Inferior parietal cortex (tissue), 1 donor: Measurements from ENCODE around the gene MLLT11.
A peak's percentile ranks its signal among the peaks of the same experiment; 100 is the strongest.
"Not testable (repeated sequence)": the region's sequence is repeated elsewhere in the genome, so short reads cannot be mapped to it uniquely, and the experiment has no call there.

Experiments used
- DNase-seq: peaks from one replicate; pipeline ENCODE4 v3.0.0-alpha.2; 2016; ENCODE audit errors: extremely low spot score

MLLT11 gene

DNA sequence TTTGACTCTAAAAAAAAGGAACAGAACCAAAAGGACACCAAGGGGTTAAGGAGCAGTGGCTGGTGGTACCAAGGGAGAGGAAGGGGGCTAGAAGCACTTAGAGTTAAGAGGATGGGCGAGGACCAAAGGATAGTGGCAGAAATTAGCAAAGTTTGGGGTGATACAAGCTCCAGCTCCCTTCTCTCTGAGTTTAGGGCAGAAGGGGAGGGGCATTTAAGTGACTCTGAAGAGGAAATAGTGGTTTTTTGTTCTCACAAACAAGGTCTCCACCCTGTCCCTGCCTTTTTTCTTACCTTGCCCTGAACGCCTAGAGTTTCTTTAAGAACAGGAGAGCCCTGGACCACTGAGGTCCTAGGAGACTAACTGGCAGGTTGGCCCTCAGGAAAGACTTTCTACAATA, 4.0 kb upstream of the MLLT11 start:
- DNase-seq: no peak

GRCh38 chr1:151058692-151059091, 1.5 kb upstream of the MLLT11 start:
- DNase-seq: no peak

- DNase-seq: peak; percentile 80
These were observed 839 bp upstream of the MLLT11 start, which contains the start of gene CDC42SE1 for GRCh38 chr1:151059109-151060006. Gene CDC42SE1, minus strand, starts transcription at chr1:151059622. Its CDS starts 3,892 bp downstream, at chr1:151055730.

DNA sequence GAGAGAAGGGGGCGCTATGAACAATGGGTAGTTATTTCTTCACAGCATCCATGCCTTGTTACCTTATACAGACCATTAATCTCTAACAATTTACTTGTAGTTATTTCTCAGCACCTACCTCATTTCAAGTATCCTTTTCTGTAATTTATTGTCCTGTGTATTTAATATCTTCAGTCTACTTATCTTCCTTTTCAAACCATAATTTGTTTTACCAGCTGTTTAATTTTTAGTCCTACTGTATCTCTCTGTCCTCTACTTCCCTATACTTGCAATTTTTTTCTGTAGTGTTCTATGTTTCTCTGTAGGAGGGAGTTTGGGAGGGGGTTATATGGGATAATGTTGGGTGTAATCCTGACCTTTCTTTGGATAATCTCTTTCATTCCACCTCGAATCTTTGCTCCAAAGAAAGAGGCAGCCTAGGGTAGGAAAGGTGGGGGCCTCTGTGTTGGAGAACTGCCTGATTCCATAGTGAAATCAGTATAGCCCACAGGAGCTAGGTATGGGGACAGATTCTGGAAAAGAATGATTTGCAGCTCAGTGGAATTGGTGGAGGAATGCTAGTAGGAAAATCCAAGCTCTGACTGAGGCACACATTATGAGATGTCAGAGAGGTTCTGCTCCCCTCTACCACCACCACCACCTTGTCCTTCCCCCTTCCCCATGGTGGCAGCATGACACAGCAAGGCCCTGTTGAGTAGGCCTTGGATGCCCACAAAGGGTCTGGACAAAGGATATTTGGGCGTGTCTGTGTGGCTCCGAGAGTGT, 642 bp downstream of the MLLT11 start:
- DNase-seq: no peak

- no peak for DNase-seq
These were observed 1.5 kb downstream of the MLLT11 start for GRCh38 chr1:151061704-151062103.

GRCh38 chr1:151062741-151063371, 2.7 kb downstream of the MLLT11 start:
- DNase-seq: no peak

- DNase-seq: no peak
These were observed 5.0 kb downstream of the MLLT11 start for GRCh38 chr1:151065089-151065645.

- no peak for DNase-seq
These were observed 7.0 kb downstream of the MLLT11 start for GRCh38 chr1:151067185-151067584.

- no peak for DNase-seq
These were observed 8.9 kb downstream of the MLLT11 start for GRCh38 chr1:151069103-151069486.

DNA sequence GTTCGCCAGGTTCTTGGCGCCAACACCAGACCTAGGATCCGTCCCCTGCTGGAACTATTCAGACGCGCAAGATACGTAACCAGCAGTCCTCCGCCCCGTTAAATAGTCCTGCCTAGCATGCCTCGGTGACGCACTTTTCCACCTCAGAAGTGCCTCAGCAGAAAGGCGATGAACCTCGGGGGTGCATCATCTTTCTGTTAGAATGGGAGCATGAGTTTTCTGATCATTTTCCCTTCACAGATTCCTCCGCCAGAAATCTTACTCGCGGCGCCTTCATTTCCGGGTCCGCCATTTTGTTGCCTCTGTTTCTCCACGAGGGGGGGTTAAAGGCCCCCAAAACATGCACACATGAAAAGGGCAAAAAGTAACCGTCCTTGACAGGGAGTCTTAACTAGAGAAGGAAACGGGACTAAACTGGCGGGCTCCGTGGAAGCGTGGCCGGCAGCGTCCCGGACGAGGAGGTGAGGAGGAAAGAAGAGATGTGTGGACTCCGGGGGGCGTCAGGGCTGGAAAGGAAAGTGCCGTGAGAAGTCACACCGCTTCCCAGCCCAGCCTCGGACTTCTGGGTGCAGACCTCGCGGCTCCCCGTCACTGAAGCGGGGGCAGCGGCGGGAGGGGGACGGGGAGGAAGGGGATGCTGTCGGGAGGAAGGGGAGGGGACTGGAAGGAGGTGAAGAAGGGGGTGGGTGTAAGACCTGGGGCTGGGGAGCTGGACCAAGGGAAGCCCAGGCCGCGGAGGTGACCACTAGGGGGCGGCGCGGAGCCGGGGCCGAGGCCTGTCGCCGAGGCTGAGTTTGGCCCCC, 10.5 kb downstream of the MLLT11 start, which contains the start of gene GABPB2:
GABPB2 (plus strand) TSS at position 288 of the 803 bp plus-strand sequence. CDS start 17,429 bp downstream, outside the sequence.
- DNase-seq: peak; percentile 92

DNA sequence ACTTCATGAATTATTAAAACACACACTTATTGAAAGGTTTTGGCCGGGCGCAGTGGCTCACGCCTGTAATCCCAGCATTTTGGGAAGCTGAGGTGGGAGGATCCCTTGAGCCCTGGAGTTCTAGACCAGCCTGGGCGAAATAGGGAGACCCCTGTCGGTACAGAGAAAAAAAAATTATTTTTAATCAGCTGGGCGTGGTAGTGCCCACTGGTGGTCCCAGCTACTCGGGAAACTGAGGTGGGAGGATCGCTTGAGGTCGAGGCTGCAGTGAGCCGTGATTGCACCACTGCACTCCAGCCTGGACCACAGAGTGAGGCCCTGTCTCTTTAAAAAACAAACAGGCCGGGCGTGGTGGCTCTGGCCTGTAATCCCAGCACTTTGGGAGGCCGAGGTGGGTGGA, 12.0 kb downstream of the MLLT11 start:
- DNase-seq: no peak

GRCh38 chr1:151085953-151086559, 25.9 kb downstream of the MLLT11 start:
- DNase-seq: no peak

DNA sequence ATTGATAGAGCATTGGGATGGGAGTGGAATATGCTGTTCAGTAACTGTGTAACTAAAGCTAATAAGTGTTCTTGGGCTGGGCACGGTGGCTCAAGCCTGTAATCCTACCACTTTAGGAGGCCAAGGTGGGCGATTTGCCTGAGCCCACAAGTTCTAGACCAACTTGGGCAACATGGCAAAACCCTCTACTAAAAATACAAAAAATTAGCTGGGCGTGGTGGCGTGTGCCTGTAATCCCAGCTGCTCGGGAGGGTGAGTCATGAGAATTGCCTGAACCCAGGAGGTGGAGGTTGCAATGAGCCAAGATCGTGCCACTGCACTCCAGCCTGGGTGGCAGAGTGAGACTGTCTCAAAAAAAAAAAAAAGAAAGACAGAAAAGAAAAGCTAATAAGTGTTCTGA, 37.2 kb downstream of the MLLT11 start:
- not testable (repeated sequence) for DNase-seq

DNA sequence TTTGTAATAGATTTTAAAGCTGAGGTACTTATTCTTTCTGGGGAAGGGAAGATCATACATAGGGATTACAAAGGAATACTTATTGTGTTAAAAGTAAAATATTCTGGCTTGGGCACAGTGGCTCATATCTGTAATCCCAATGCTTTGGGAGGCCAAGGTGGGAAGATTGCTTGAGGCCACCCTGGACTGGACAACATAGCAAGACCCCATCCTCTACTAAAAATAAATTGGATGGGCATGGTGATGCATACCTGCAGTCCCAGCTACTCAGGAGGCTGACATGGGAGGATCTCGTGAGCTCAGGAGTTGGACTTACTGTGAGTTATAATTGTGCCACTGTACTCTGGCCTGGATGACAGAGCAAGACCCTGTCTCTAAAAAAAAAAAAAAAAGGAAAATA, 37.9 kb downstream of the MLLT11 start:
- DNase-seq: no peak

GRCh38 chr1:151104630-151105029, 44.4 kb downstream of the MLLT11 start:
- no peak for DNase-seq

DNA sequence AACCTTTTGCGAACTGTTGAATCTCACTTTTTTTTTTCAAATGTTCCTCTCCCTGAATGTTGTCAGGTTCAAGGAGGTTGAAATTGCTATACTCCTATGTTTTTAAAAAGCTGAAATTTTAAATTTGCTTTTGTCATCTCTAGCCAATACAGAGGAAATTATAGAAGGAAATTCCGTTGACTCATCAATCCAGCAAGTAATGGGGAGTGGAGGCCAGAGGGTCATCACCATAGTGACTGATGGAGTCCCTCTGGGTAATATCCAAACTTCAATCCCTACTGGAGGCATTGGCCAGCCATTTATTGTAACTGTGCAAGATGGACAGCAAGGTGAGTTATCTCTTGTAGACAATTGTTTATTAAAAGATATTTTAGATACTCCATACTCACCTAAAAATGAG, 46.7 kb downstream of the MLLT11 start:
- DNase-seq: no peak

GRCh38 chr1:151108331-151108730, 48.1 kb downstream of the MLLT11 start:
- no peak for DNase-seq

- no peak for DNase-seq
These were observed 53.7 kb downstream of the MLLT11 start for GRCh38 chr1:151113877-151114276.
